HG02943 (cell line): ENCODE data around the gene NDUFB2.
"Not testable (repeated sequence)": the region's sequence is repeated elsewhere in the genome, so short reads cannot be mapped to it uniquely, and the experiment has no call there.

Source experiments
- ATAC-seq: cut with Tn5 transposase; IDR thresholded peaks from one replicate; pipeline ENCODE4 v1.9.1; 2021; ENCODE audit warnings: mild to moderate bottlenecking, low read depth, moderate library complexity; ENCODE audit not compliant: unreplicated experiment

Gene NDUFB2

DNA sequence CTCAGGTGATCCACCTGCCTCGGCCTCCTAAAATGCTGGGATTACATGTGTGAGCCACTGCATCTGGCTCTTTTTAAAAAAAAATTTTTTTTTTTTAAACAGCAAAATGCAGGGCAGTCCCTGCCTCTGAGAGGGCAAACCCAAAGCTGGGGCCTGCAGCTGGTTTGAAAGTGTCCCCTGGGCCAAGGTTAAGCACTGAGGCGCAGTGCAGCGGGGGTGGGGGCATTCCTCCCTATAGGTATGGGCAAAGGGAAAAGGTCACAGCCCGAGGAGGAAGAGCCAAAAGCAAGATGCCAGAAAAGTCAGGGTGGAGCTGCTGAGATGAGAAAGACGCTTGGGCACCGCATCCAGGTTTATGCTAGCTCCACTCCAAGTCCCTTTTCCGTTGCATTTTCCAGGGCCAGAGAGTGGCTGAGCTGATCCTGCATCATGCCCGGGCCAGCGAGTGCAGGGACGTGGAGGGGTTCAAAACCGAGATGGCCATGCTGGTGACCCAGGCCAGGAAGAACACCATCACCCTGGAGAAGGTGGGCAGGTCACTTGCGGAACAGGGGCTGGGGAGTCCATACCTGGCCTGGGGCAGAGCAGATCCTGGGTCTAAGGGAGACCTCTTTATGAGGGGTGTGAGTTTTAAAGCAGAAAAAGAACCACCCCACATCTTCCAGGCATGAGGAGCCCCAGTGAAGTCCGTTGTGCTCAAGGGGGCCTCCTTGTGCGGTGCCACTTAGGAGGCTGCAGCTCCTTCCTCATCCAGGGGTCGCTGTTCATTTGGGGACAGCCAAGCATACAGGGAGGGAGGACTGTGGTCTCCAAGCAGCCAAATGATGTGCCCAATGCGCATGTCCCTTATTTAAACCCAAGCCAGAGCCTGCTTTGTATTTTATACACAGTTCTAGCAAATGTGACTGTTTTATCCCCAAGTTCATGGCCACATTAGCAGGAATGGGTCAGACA is 7.0 kb upstream of the NDUFB2 start:
- no peak for ATAC-seq

DNA sequence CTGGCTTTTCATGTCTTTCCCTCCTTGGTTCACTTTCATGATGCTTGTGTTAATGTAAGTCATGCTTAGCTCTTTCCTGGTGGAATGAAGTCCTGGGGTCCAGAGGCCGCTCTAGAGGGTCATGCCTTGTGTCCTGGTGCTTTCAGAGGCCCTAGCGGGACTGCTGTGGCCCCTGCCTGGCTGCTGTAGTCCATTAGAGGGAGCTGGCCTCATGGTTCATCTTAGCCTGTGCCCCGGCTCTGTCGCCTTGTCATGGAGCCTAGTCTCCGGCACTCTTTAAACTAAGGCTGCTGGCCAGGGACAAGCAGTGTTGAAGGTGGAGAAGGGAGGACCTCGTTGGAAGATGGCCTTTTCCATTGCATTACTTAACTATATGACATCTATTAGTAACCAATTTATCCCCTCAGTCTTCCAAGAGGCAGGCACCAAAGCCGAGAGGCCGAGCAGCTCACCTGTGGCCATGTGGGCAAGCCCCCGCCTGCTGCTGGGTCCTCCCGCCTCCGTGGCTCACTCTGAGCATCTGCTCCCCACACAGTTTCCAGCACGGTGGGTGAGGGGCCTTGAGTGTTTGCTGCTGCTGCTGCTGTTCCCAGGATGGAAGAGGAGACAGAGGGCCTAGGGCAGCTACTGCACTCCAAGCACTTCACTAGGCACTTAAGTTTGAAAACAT is 5.0 kb upstream of the NDUFB2 start:
- no peak for ATAC-seq

DNA sequence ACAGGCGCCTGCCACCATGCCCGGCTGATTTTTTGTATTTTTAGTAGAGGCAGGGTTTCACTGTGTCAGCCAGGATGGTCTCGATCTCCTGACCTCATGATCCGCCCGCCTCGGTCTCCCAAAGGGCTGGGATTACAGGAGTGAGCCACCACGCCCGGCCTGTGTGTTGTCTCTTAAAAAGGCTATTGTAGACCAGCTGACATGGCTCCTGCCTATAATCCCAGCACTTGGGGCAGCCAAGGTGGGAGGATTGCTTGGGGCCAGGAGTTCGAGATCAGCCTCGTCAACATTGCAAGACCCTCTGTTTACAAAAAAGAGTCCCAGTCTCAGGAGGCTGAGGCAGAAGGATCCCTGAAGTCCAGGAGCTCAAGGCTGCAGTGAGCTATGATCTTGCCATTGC is 2.7 kb upstream of the NDUFB2 start:
- ATAC-seq, result not testable (repeated sequence)

DNA sequence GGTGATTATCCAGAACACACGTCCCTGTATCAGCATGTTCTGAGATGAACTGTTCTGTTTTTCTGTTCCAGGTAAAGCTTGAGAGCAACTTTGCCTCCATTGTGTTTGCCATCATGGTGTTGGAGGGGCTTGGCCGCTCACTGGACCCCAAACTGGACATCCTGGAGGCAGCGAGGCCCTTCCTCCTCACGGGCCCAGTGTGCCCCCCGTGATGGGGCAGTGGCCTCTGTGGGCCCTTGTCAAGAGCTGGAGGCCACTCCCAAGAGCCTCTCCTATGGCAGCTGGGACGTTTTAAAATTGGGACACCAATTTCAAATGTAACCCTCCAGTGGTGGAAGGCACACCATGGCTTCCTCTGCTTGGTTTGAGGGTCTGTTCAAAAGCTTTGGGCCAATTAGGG is 1.9 kb upstream of the NDUFB2 start:
- ATAC-seq, result no peak

DNA sequence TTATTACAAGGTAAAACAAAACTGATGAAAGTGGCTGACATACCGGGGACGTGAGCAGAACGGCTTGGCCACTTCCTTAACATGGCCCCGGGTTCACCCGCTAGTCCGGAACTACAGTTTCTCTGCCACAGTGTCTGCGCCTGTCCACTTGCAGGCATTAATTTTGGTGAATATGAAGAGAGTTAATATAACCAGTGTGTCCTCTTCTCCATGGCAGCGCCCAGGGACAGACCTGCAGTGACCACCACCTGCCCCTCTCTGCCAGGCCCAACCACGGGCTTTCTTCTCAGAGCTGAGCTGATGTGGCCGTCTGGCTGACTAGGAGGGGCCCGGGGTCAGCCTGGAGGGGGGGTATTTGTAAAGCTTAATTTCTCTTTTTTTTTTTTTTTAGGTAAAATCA is 1.1 kb upstream of the NDUFB2 start:
- ATAC-seq, result no peak

DNA sequence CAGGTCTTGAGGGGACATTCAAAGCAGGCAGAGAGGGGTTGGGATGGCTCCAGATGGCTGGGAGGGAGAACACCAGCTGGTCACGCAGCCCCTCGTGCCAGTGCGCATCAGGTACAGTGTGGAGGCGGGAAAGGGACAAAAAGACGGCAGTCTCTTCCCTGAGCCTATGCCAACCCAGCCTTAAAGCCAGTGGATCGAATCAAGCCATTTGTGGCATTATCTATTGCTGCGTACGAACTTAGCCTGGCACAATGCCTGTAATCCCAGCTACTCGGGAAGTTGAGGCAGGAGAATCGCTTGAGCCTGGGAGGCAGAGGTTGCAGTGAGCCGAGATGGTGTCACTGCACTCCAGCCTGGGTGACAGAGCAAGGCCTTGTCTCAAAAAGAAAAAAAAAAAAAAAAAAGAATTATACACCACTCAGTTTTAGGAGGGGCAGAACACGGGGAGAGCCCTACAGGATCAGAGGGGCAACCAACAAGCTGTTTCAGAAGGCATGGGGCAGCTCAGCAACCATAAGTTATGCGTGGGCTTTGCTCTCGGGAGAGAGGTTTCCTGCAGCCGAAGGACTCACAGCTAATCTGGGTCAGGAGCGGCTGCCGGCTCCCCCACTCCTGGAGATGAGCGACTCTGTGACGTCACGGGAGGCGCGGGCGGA is 356 bp upstream of the NDUFB2 start:
- ATAC-seq, result peak; percentile 92

DNA sequence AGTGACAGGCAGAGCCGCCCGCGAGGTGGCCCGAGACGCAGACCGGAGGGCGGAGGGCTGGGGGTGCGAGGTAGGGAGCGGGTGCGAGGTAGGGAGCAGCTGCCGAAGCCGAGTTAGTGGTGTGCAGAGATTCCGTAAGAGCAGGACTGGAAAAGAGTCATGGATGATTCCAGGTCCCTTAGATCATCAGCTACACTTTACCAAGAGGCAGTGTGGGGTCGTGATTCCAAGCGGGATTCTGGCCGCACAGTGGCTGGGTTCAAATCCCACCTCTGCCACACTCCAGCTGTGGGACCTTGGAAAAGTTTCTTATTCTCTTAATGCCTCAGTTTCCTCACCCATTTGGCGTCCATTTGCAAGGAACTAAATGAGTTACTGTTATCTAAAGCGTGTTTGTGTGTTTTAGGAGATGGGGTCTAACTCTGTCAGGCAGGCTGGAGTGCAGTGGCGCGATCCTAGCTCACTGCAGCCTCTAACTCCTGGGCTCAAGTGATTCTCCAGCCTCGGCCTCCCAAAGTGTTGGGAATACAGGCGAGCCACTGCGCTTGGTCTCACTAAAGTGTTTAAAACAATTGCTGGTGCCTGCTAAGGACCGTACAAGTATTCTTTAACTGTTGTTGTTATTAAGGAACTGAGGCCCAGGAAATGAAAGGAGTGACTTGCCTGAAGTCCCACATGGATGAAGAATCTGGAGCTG is 1.1 kb downstream of the NDUFB2 start:
- no peak for ATAC-seq

DNA sequence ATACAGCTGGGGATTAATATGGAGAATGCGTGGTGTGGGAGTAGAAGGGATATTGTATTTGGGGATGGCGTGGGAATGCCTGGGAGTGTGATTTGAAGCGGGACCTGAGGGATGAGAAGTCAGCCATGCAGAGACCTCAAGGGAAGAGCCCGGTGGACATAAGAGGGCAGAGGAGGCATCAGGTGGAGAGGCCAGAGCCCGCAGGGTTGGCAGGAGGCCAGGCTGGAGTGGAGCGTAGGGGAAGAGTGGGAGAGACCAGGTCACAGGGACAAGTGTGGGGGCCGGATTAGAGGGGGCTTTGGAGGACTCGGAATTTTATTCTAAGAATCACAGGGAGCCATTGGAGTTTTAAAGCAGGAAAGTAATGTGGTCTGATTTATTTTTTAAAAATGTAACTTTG is 2.0 kb downstream of the NDUFB2 start:
- no peak for ATAC-seq

DNA sequence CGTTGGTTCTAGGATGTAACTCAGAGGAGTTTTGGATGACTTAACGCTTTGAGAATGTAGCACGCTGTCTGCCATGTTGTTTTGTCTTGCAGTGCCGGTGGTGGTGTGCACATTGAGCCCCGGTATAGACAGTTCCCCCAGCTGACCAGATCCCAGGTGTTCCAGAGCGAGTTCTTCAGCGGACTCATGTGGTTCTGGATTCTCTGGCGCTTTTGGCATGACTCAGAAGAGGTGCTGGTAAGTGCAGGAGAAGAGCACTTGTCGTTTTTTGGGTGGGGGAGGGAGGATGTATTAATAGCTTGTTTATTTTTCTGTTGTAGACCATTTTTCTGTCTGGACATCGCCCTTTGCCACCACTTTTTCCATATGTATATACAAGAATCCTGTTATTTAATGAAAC is 6.3 kb downstream of the NDUFB2 start:
- ATAC-seq, result no peak

DNA sequence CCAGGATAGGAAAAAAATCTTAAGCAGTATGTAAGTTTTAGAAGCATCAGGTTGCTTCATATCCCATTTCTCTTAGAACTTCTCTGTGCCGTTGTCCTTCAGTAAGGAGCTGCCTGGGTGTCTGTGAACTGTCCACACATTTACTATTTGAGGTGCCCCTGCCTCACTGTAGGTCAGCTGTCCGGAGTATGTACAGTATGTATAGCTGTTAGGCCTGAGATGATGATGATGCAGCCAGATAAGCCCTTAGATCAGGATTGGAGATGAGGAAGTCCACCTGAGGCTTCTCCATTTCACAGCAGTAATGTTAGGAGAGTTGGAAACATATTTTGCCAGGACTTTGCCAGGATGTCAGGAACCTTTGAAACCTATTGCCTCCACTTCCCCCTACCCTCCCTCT is 7.7 kb downstream of the NDUFB2 start:
- ATAC-seq, result no peak

DNA sequence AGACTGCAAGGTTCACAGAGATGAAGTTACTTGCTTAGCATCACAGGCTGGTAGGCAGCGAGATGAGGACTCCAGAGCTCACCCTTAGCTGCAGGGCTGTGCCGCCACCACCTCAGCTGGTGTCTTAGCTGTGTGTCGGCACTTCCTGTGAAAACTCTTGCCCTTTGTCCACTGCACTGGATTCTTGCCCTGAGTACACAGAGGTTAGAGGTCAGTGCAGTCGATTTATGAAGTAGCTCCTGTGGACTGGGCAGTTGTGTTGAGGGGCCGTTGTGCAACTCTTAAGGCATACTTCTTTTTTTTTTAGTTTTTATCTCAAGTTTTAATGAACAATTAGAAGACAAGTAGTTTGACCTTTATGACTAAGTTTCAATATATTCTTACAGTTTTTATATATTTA is 10.6 kb downstream of the NDUFB2 start:
- no peak for ATAC-seq

DNA sequence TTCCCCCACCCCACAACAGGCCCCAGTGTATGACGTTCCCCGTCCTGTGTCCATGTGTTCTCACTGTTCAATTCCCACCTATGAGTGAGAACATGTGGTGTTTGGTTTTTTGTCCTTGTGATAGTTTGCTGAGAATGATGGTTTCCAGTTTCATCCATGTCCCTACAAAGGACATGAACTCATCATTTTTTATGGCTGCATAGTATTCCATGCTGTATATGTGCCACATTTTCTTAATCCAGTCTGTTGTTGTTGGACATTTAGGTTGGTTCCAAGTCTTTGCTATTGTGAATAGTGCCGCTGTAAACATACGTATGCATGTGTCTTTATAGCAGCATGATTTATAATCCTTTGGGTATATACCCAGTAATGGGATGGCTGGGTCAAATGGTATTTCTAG is 12.3 kb downstream of the NDUFB2 start:
- ATAC-seq, result not testable (repeated sequence)

DNA sequence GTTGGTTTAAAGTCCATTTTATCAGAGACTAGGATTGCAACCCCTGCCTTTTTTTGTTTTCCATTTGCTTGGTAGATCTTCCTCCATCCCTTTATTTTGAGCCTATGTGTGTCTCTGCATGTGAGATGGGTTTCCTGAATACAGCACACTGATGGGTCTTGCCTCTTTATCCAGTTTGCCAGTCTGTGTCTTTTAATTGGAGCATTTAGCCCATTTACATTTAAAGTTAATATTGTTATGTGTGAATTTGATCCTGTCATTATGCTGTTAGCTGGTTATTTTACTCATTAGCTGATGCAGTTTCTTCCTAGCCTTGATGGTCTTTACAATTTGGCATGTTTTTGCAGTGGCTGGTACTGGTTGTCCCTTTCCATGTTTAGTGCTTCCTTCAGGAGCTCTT is 15.9 kb downstream of the NDUFB2 start:
- not testable (repeated sequence) for ATAC-seq

DNA sequence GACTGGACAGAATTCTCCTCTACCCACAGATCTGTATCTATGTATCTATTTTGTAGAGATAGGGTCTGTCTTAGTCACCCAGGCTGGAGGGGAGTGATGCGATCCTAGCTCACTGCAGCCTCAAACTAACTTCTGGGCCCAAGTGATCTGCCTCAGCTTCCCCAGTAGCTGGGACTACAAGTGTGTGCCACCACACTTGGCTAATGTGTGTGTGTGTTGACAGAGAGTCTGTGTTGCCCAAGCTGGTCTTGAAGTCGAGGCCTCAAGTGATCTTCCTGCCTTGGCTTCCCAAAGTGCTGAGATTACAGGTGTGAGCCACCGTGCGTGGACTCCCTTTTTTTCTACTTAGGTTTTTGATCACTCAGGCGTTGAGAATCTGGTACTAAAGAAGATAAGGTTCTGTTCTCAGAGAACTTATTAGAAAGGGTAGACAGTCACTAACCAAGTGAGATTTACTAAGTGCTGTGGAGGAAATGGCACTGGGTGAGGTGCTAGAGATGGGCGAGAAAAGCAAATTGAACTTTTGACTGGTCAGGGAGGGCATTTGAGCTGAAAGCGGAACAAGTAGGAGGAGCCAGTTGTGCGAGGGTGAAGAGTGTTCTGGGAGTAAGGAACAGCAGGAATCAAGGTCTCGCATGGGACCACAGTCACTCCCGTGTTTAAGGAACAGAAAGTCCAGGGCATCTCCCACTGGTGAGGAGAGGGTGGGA is 18.0 kb downstream of the NDUFB2 start:
- no peak for ATAC-seq

DNA sequence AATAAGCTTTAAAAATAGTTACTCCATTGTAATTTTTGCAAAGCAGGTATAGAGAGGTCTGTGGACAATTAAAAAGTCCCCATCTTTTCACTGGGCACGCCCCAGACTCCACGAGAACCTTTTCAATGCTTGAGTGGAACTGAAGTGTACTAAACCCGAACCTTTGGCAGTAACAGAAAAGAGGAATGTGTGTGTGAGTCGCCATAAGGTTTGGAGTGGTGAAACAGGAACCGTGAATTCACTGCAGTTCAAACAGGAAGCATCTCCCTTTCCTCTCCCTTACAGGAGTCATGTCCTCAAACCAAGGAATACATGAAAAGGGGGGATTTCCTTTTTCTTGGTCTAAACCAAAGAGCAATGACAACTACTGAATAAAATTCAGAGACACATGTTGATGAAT is 23.2 kb downstream of the NDUFB2 start:
- ATAC-seq, result no peak

DNA sequence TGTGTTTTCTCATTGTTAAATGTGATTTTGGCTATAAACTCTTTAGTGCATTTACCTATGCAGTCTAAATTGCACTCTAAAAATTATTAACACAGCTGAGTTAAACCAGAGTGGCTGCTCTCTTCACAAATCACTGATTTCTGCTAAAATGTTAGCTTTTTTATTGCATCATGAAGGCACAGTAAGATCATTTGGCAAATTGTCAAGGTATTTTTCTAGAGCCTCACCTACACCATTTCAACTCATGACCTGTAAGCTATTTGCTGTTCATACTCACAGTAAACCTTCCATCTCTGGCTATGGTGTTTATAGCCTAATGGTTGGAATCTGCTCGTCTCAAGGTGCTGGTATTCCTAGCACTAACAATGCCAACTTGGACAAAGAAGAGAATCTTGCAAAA is 25.7 kb downstream of the NDUFB2 start:
- ATAC-seq, result no peak

DNA sequence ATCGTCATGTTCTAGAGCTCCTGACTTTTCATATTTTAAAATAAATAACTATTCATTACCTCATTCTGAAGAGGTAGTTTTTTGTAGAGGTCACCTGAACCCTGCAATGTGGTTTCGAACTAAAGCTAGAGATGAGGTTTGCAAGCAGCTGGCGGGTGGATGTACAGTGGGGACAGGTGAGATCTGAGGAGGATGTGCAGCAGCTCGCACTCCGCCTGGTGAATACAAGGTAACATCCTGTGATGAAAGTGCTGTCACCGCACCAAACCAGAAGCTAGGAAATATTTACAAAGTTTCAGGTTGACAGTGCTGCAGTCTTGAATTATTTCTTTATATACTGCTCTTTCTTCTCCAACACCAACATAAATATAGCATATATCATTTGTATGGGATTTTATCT is 26.5 kb downstream of the NDUFB2 start:
- ATAC-seq, result no peak

DNA sequence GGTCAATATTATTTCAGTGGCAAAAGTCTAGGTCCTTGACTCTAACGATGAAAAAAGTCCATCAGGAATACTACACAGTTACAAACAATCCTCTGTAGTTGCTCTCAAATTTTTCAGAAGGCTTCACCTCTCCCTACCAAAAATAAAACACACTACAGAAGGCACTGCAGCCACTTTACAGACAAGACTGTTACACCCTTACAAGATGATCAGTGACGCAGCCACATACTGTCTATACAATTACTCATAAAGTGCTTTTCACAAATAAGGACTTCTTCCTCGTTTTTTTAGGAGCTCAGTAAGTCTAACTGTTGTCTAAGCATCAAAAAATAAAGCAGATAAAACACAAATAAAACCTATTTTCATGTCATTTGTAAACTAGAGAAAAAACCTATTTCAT is 27.1 kb downstream of the NDUFB2 start:
- no peak for ATAC-seq

DNA sequence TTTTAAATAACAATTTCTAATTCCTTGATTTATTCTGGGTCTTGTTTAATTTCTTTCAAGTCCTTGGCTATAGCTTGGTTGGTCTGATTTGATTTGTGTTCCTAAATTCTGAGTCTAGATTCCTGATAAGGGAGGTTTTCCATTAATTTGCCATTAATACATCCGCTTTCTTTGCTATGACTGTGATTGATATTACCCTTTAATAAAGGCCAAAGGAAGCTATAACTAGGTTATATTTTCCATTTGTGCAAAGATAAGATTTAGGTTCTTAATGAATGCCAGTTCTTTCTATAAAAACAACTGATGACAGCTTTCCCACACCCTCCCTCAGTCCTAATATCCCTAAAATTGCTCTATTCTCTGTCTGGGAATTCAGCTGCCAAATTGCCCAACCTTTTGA is 28.2 kb downstream of the NDUFB2 start:
- no peak for ATAC-seq

DNA sequence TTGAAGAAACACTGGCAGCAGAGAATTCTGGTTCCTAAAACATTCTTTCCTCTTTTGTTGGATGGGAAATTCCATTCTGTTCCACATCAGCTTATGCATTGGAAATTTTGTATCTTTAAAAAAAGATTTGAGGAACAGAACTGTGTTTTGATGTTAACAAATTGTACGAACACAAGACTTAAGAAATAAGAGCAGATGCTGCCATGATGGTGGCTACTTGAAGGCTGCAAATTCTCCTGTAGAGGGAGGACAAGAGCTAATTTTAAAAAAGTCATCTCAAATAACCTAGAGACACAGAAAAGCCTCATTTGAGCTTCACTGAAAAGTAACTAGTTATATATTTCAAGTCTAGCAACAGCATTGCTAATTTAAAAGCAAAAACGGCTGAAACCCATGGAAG is 29.8 kb downstream of the NDUFB2 start:
- ATAC-seq, result no peak
